ENCODE data around the gene MYMK.
"Not testable (repeated sequence)": the region's sequence is repeated elsewhere in the genome, so short reads cannot be mapped to it uniquely, and the experiment has no call there.

The MYMK gene, protein sequence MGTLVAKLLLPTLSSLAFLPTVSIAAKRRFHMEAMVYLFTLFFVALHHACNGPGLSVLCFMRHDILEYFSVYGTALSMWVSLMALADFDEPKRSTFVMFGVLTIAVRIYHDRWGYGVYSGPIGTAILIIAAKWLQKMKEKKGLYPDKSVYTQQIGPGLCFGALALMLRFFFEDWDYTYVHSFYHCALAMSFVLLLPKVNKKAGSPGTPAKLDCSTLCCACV
- long read RNA-seq, donor 1 = 0 reads
- long read RNA-seq, donor 2 = 0 reads
- long read RNA-seq, donor 3 = 0 reads
- long read RNA-seq, donor 4 = 0 reads
- long read RNA-seq, donor 5 = 0 reads
- long read RNA-seq, donor 6 = 0 reads
- long read RNA-seq, donor 7 = 0 reads
- long read RNA-seq, donor 8 = 0 reads

GRCh38 chr9:133524679-133525228 lies at the start of gene MYMK:
MYMK (minus strand) TSS chr9:133524959; CDS start chr9:133524844, 115 bp downstream.
- DNase-seq = no peak

DNA sequence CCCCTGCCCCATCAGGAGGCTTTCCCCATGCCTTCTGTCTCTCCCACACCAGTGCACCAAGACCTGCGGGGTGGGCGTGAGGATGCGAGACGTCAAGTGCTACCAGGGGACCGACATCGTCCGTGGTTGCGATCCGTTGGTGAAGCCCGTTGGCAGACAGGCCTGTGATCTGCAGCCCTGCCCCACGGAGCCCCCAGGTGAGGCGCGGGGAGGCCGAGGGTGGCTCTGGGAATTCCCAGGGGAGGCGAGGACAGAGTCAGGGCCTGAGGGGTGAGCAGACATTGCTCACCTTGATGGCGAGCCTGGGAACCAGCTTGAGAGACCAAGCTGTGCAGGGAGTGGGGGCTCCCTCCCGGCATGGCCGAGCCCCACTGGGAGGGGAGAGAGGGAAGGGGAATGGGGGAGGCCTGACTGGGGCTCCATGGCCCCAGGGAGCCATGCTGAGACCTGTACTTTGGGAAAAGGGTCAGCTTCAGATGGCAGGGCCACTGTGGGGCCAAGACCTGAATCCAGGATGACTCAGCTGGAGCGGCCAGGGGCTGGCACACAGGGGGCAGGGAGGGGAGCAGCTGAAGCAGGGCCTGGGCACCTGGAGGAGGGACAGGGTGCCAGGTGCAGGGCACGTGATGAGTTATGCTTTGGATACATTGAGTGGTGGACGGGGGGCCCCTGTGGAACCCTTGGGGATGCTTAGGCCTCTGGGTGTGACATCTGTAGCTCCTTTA lies 49.2 kb upstream of the MYMK start:
- no peak for DNase-seq

DNA sequence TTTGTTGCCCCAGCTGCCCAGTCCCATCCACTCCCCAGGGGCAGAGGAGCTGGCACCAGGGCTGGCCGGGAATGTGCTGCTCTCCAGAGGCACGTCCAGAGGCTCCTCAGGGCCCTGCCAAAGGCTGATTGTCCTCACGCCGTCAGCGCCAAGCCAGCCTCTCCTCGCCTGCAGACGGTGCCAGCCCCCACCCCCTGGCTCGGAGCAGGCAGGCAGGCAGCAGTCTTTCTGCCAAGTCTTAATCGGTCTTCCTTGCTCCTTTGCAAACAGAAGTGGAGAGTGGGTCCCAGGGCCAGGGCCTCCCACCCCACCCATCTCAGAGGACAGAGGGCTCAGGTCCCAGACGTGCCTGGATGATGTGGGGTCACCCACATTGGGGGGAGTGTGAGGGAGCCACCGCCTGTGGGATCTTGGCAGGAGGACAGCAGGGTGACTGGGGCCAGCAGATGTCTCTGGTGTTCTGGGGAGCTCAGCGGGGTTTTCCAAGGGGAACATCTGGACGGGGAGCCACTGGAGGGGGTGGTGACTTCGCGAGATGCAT lies 48.1 kb upstream of the MYMK start:
- DNase-seq = no peak

DNA sequence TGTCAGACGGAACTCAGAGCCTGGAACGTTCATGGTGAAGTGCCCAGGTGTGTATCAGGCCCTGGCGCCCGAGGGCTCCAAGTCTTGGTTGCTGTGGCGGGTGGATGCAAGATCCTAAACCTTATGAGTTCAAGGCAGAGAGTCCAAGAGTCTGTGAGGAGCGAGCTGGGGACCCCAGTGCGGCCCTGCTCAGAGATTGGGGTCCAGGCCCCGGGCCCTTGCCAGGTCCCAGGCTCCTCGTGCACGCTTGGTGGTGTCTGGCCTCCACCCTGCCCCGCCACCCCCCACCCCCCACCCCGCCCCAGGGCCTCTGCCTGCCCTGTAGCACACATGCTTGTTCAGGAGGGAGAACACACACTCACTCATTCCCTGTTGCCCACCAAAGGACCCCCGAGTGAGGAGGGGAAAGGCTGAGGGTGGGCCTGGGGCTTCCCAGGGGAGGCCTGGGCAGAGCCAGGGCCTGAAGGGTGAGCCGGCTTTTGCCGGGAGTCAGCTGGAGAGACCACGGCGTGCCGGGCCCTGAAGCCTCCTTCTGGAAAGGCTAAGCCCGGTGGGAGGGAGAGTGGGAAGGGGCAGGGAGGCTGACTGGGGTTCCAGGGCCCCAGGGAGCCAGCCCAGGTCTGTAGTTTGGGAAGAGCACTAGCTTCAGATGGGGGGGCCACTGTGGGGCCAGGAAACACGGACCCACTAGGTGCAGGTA lies 47.3 kb upstream of the MYMK start:
- DNase-seq = no peak

GRCh38 chr9:133571391-133571890 lies 46.7 kb upstream of the MYMK start:
- DNase-seq = no peak

DNA sequence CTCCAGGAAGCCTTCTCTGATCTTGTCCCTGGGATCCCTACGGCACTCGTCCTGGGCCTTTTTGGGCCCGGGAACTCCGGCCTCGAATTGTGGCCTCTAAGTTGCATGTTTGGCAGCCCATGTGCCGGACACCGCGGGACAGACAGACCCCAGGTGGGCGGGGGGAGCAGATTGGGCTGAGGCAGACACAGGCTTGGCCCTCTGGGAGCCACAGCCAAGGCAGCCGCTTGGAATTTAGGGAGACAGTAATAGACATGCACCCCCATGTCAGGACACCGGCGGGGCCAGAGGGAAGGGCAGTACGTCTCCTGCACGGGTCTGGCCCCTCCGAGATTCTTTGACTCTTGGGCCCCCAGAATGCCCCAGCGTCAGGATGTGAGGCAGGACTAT lies 45.9 kb upstream of the MYMK start:
- DNase-seq = no peak

- DNase-seq = no peak
These were observed 45.3 kb upstream of the MYMK start for GRCh38 chr9:133569891-133570690.

GRCh38 chr9:133569121-133569785 lies 44.5 kb upstream of the MYMK start:
- DNase-seq = no peak

GRCh38 chr9:133568186-133568585 lies 43.4 kb upstream of the MYMK start:
- DNase-seq = no peak

GRCh38 chr9:133566817-133567216 lies 42.1 kb upstream of the MYMK start:
- DNase-seq = no peak

GRCh38 chr9:133566382-133566781 lies 41.6 kb upstream of the MYMK start:
- DNase-seq = no peak

DNA sequence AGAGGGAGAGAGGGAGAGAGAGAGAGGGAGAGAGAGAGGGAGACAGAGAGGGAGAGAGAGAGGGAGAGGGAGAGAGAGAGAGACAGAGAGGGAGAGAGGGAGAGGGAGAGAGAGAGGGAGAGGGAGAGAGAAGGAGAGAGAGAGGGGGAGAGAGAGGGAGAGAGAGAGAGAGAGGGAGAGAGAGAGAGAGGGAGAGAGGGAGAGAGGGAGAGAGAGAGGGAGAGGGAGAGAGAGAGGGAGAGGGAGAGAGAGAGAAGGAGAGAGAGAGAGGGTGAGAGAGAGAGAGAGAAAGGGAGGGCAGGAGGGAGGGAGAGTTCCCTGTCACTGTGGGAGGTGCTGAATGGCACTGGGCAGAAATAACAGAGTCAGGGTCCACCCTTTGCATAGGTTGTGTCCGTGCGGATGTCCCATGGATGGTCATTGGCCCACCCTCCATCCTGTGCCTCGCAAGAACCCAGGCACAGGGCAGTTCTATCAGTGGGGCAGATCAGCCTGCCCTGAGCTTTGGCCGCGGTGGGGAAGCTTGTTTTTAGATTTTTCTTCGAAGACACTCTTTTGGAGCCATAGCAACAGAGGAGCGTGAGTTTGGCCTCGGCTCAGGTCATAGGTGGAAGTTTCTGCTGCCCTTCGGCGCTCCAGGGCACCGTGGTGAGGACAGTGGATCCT lies 39.8 kb upstream of the MYMK start:
- DNase-seq = no peak

DNA sequence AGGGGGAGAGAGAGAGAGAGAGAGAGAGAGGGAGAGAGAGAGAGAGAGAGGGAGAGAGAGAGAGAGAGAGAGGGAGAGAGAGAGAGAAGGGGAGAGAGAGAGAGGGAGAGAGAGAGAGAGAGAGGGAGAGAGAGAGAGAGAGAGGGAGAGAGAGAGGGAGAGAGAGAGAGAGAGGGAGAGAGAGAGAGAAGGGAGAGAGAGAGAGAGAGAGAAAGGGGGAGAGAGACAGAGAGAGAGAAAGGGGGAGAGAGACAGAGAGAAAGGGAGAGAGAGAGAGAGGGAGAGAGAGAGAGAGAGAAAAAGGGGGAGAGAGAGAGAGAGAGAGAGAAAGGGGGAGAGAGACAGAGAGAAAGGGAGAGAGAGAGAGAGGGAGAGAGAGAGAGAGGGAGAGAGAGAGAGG lies 39.1 kb upstream of the MYMK start:
- not testable (repeated sequence) for DNase-seq

DNA sequence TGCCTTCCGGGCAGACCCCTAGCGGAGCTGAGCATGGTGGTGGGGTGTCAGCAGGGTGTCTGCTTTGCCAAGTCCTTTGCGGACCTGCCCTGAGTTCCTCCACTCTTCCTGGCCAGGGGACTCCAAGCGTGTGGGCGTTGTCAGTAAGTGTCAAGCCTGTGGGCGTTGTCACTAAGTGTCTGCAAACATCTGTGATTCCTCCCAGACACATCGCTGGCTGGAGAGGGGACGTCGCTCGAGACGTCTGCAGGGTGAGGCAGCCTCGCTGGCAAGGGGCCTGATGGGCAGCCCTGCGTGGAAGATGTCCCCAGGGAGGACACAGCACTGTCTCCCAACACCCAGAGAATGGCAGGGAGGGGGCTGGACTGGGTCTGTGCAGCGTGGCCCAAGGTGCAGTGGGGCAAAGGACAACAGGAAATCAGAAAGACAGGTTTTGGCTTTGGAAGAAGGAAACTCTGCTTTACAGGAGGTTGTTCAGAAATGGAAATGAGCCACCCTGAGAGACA lies 38.6 kb upstream of the MYMK start:
- DNase-seq = no peak

- DNase-seq = no peak
These were observed 38.0 kb upstream of the MYMK start for GRCh38 chr9:133562611-133563290.

DNA sequence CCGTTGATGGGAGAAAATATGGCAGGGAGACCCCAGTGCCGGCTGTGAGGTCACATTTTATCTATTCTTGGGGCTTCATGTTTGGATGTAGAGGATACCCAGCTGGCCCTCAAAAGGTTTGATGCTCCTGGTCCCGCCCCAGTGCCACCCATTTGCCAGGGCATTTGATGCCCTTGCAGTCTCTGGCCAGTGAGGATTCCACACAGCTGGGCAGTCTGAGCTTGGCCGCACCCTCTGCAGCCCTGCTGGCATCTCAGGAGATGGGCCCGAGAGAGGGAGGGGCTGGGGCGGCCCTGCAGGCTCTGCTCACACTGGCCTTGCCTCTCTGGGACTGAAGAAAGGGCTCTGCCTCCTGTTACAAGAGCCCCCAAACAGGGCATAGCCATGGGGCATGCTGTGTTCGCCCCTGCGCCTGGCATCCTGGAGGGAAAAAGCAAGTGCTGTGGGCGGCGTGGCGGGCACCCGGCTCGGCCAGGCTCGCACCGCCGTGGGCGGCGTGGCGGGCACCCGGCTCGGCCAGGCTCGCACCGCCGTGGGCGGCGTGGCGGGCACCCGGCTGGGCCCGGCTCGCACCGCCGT lies 37.3 kb upstream of the MYMK start:
- DNase-seq = no peak

DNA sequence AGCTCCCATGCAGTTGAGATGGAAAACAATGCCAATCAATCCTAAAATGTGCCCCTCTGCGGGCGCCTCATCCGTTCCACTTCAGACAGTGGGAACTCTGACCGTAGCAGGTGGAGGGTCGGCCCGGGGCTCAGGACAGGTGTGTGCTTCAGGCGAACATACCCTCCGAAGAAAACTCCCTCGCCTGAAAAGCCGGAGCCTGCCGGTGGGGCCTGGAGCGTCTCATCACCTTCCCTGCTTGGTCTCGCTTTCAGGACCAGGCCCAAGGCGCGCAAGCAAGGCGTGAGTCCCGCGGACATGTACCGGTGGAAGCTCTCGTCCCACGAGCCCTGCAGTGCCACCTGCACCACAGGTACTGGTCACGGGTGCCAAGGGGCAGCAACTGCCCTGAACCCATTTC lies 36.2 kb upstream of the MYMK start:
- no peak for DNase-seq

GRCh38 chr9:133560311-133560710 lies 35.6 kb upstream of the MYMK start:
- no peak for DNase-seq
